Measurements from ENCODE around the gene PLAGL2.

DNA sequence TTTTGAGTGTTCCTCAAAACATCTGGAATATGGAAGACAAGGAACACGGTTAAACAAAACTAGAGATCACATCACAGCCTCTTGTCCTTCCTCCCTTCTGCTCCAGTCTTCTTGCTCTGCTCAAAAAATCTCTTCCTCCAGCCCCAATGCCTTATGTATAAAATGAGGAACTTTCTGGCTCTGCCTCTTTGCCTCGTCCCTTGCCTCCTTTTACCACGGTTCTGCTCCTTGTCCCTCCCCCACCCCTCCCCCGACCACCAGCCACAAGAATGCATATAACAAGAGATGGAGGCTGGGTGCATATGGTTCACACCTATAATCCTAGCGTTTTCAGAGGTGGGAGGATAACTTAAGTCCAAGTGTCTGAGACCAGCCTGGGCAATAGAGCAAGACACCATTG is 43.6 kb downstream of the PLAGL2 start:
- no peak for TF ChIP-seq CTCF (IDR thresholded peaks at IDR 0.05; ENCODE audit: insufficient read depth, low read length)
- TF ChIP-seq GABPA (IDR thresholded peaks at IDR 0.05; ENCODE audit: low read depth), result no peak
- TF ChIP-seq SPI1 (IDR thresholded peaks at IDR 0.05; ENCODE audit: borderline replicate concordance, low read depth), result no peak
- no peak for TF ChIP-seq POLR2AphosphoS5 (IDR thresholded peaks at IDR 0.05; ENCODE audit: low read depth)
- TF ChIP-seq, protein P1, sequence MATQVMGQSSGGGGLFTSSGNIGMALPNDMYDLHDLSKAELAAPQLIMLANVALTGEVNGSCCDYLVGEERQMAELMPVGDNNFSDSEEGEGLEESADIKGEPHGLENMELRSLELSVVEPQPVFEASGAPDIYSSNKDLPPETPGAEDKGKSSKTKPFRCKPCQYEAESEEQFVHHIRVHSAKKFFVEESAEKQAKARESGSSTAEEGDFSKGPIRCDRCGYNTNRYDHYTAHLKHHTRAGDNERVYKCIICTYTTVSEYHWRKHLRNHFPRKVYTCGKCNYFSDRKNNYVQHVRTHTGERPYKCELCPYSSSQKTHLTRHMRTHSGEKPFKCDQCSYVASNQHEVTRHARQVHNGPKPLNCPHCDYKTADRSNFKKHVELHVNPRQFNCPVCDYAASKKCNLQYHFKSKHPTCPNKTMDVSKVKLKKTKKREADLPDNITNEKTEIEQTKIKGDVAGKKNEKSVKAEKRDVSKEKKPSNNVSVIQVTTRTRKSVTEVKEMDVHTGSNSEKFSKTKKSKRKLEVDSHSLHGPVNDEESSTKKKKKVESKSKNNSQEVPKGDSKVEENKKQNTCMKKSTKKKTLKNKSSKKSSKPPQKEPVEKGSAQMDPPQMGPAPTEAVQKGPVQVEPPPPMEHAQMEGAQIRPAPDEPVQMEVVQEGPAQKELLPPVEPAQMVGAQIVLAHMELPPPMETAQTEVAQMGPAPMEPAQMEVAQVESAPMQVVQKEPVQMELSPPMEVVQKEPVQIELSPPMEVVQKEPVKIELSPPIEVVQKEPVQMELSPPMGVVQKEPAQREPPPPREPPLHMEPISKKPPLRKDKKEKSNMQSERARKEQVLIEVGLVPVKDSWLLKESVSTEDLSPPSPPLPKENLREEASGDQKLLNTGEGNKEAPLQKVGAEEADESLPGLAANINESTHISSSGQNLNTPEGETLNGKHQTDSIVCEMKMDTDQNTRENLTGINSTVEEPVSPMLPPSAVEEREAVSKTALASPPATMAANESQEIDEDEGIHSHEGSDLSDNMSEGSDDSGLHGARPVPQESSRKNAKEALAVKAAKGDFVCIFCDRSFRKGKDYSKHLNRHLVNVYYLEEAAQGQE (IDR thresholded peaks at IDR 0.05; ENCODE audit: insufficient replicate concordance, low read depth), result no peak

Data from HL-60 (cell line).